Right lobe of liver (tissue), 4 donors: Measurements from ENCODE around the gene C6orf47.

Source experiments
- CTCF ChIP-seq, 4 donors: fragments of 200-600 bp in 3 of 4; fragments of 450-650 bp in 1 of 4; IDR thresholded peaks; one replicate each; pipeline versions ENCODE4 v1.5.1 to v1.8.0; 2016 to 2022; ENCODE audit warnings: antibody characterized with exemption in 4 of 4, mild to moderate bottlenecking in 2 of 4
- POLR2A ChIP-seq: fragments of 450-650 bp; IDR thresholded peaks from one replicate; pipeline ENCODE4 v1.6.1; 2017; ENCODE audit warnings: antibody characterized with exemption, mild to moderate bottlenecking
- donor health status: DM: no; HTN: no; CAD: no.
- donor health status: DM: no; HTN: no; CAD: no.
- donor health status: DM: no; HTN: yes; CAD: no.

- TF ChIP-seq POLR2A, result no peak
- no peak for TF ChIP-seq CTCF (IDR thresholded peaks at IDR 0.05)
These were observed 37.9 kb downstream of the C6orf47 start for GRCh38 chr6:31622684-31623091.
